Vagina (tissue), 2 donors: ENCODE results near the gene DGKG.

Source experiments
- CTCF ChIP-seq, 3 experiments: fragments of 450-650 bp in 2 of 3; fragments of 200-600 bp in 1 of 3; sonication (generic) in 1 of 3; IDR thresholded peaks; one replicate each; pipeline ENCODE4 v1.5.1; 2017 to 2019; ENCODE audit warnings: antibody characterized with exemption in 3 of 3, mild to moderate bottlenecking in 2 of 3, moderate library complexity in 2 of 3
- POLR2A ChIP-seq, 2 donors: fragments of 450-650 bp; IDR thresholded peaks; one replicate each; pipeline ENCODE4 v1.6.1; 2017; ENCODE audit warnings: antibody characterized with exemption in 2 of 2, mild to moderate bottlenecking in 2 of 2, moderate library complexity in 2 of 2

GRCh38 chr3:186281176-186281575 lies 80.9 kb downstream of the DGKG start:
- TF ChIP-seq CTCF (IDR thresholded peaks at IDR 0.05), result no peak
- no peak for TF ChIP-seq POLR2A (IDR thresholded peaks at IDR 0.05)
